Stomach (tissue), 9 donors: ENCODE measurements around the gene C8A. TPM values are rescaled to one million over a fixed set of nuclear protein-coding genes. Genes with fewer than 3 reads are reported as not detected.

ENCODE experiments used
- DNase-seq, 2 donors: peaks; one replicate each; pipeline versions ENCODE4 v3.0.0 to v3.0.0-alpha.2; 2013 to 2019
- H3K27ac ChIP-seq, 5 donors: fragments of 200-600 bp in 4 of 5; sonication (generic) in 4 of 5; one replicate each; pipeline ENCODE4 v1.5.1; 2013 to 2019; ENCODE audit warnings: mild to moderate bottlenecking in 1 of 5, moderate library complexity in 1 of 5
- H3K27me3 ChIP-seq, 3 donors: fragments of 200-600 bp; sonication (generic); one replicate each; pipeline ENCODE4 v1.5.1; 2017 to 2019; ENCODE audit warnings: mixed run types in 1 of 3
- H3K36me3 ChIP-seq, 4 donors: fragments of 200-600 bp; sonication (generic); 1 replicate in 3 of 4; 2 replicates in 1 of 4; pipeline ENCODE4 v1.5.1; 2016 to 2019
- H3K4me1 ChIP-seq, 4 donors: fragments of 200-600 bp; sonication (generic); one replicate each; pipeline ENCODE4 v1.5.1; 2016 to 2019
- H3K4me3 ChIP-seq, 4 donors: fragments of 200-600 bp; sonication (generic) in 3 of 4; one replicate each; pipeline ENCODE4 v1.5.1; 2016 to 2019; ENCODE audit warnings: mild to moderate bottlenecking in 1 of 4
- H3K9me3 ChIP-seq, 4 donors: fragments of 200-600 bp; sonication (generic); one replicate each; pipeline ENCODE4 v1.5.1; 2016 to 2019
- CTCF ChIP-seq, 7 experiments: fragments of 450-650 bp in 4 of 7; fragments of 200-600 bp in 3 of 7; sonication (generic) in 3 of 7; IDR thresholded peaks; one replicate each; pipeline ENCODE4 v1.5.1; 2016 to 2019; ENCODE audit warnings: antibody characterized with exemption in 7 of 7, control low read depth in 2 of 7, mild to moderate bottlenecking in 1 of 7
- EP300 ChIP-seq: sonication (generic); formaldehyde crosslinking; IDR thresholded peaks from one replicate; pipeline ENCODE4 v1.6.1; 2017; ENCODE audit warnings: antibody characterized with exemption
- POLR2A ChIP-seq, 4 donors: fragments of 450-650 bp; IDR thresholded peaks; one replicate each; pipeline ENCODE4 v1.6.1; 2016; ENCODE audit warnings: antibody characterized with exemption in 4 of 4, control low read depth in 2 of 4, mild to moderate bottlenecking in 1 of 4, moderate library complexity in 1 of 4
- POLR2AphosphoS5 ChIP-seq, 3 donors: sonication (generic); formaldehyde crosslinking; IDR thresholded peaks; one replicate each; pipeline ENCODE4 v1.6.1; 2016; ENCODE audit warnings: antibody characterized with exemption in 3 of 3
- WGBS, 5 donors: extraction: QIAGEN DNeasy Blood & Tissue Kit in 3 of 5; methylation state at CpG; one replicate each; pipeline versions ENCODE4 v1.1.5 to v1.1.7; 2013 to 2018; 5-methylcytosine and 5-hydroxymethylcytosine counted together
- intact Hi-C: fragments of 100-400 bp; cut with DNase I; formaldehyde crosslinking; loops from one replicate; pipeline ENCODE4 v1.15.1; 2023; ENCODE audit warnings: low total_unique reads
- polyA plus RNA-seq, 3 donors: library from polyadenylated mRNA; stranded (reverse); fragments of 200-250 nt; gene quantifications; one replicate each; pipeline ENCODE4 v1.2.3, GENCODE V29; 2013
- total RNA-seq, 5 donors: library from RNA; depleted of rRNA; stranded (reverse); fragments of >200 nt; gene quantifications; one replicate each; pipeline versions ENCODE4 v1.1.0 to v1.2.3, GENCODE V29; 2014 to 2016
- donor health status: healthy with polysubstance abuse.
- donor health status: Bipolar disorder and iron deficiency.
- donor health status: healthy.

C8A gene
- total and polyA plus RNA-seq, 8 donors = 0.25 to 0.38 TPM; not detected in 6

GRCh38 chr1:56814205-56814604 lies 40.4 kb upstream of the C8A start:
- intact Hi-C loops = no loop called here
- Histone ChIP-seq H3K36me3 (no peaks in the 10 kb centered on the region), H3K27me3 (no peaks in the 10 kb centered on the region), H3K4me1 (peaks cover 0 to 25% (median 16%) of the 10 kb centered on the region in 4 donors), H3K4me3 (no peak overlapping the region), H3K9me3 (no peaks in the 10 kb centered on the region), H3K27ac (no peak overlapping the region)
- WGBS, 5 donors = 71 to 89% (median 86%) methylated on average over 2 of the region's 2 CpGs
- no peak for DNase-seq
- TF ChIP-seq CTCF (IDR thresholded peaks at IDR 0.05) (no peak), POLR2AphosphoS5 (IDR thresholded peaks at IDR 0.05) (no peak)

- intact Hi-C loops = no loop called here
- DNase-seq = no peak
- no peak overlapping the region for H3K4me3 ChIP-seq
These were observed 38.3 kb upstream of the C8A start for GRCh38 chr1:56816264-56816663.

GRCh38 chr1:56816909-56817308 lies 37.7 kb upstream of the C8A start:
- TF ChIP-seq CTCF (IDR thresholded peaks at IDR 0.05) (no peak), POLR2A (IDR thresholded peaks at IDR 0.05) (no peak), EP300 (no peak), POLR2AphosphoS5 (IDR thresholded peaks at IDR 0.05) (no peak)
- no peaks in the 10 kb centered on the region for H3K9me3 ChIP-seq
- intact Hi-C loops = no loop called here
- peaks cover 8 to 33% (median 27%) of the 10 kb centered on the region in 4 donors for H3K4me1 ChIP-seq
- 61 to 81% (median 79%) methylated on average over 4 of the region's 4 CpGs for WGBS, 5 donors
- no peak overlapping the region for H3K27ac ChIP-seq
- H3K27me3 ChIP-seq = no peaks in the 10 kb centered on the region
- no peaks in the 10 kb centered on the region for H3K36me3 ChIP-seq
- DNase-seq = no peak
- no peak overlapping the region for H3K4me3 ChIP-seq

More at GRCh38 chr1:56816264-56816663, 38.3 kb upstream of the C8A start:
- no peaks in the 10 kb centered on the region for H3K27me3 ChIP-seq
- 91 to 100% (median 93%) methylated on average over 1 of the region's 1 CpG for WGBS, 5 donors
- peaks cover 7 to 29% (median 26%) of the 10 kb centered on the region in 4 donors for H3K4me1 ChIP-seq
- no peak overlapping the region for H3K27ac ChIP-seq
- TF ChIP-seq POLR2AphosphoS5 (IDR thresholded peaks at IDR 0.05) (no peak), EP300 (no peak), CTCF (IDR thresholded peaks at IDR 0.05) (no peak), POLR2A (IDR thresholded peaks at IDR 0.05) (no peak)
- no peaks in the 10 kb centered on the region for H3K9me3 ChIP-seq
- H3K36me3 ChIP-seq = no peaks in the 10 kb centered on the region

GRCh38 chr1:56817716-56818463 lies 36.7 kb upstream of the C8A start:
- no peak overlapping the region for H3K27ac ChIP-seq
- H3K4me3 ChIP-seq = no peak overlapping the region
- no peaks in the 10 kb centered on the region for H3K9me3 ChIP-seq
- DNase-seq = no peak
- intact Hi-C loops = no loop called here
- H3K36me3 ChIP-seq = no peaks in the 10 kb centered on the region
- no peaks in the 10 kb centered on the region for H3K27me3 ChIP-seq
- 78 to 92% (median 82%) methylated on average over 6 of the region's 6 CpGs for WGBS, 5 donors
- no peak for TF ChIP-seq EP300
- no peak for TF ChIP-seq POLR2A (IDR thresholded peaks at IDR 0.05)
- no peak for TF ChIP-seq POLR2AphosphoS5 (IDR thresholded peaks at IDR 0.05)
- TF ChIP-seq CTCF (IDR thresholded peaks at IDR 0.05) = no peak
- peaks cover 8 to 33% (median 27%) of the 10 kb centered on the region in 4 donors for H3K4me1 ChIP-seq
